Measurements from ENCODE around the gene HAAO. TPM values are rescaled to one million over a fixed set of nuclear protein-coding genes. Genes with fewer than 3 reads are reported as not detected.

The HAAO gene
- polyA plus RNA-seq, 1 experiment: 0.54 TPM

- Histone ChIP-seq H3K36me3 (ENCODE audit: control insufficient read depth, insufficient read depth, low read length) (no peaks in the 10 kb centered on the region), H3K27me3 (ENCODE audit: control insufficient read depth, insufficient read depth, low read length) (no peaks in the 10 kb centered on the region), H3K4me3 (ENCODE audit: low read depth, low read length) (no peak overlapping the region)
- peak; percentile 43; the same call in 1 of the 2 replicates for TF ChIP-seq CTCF (IDR thresholded peaks at IDR 0.05; ENCODE audit: insufficient read depth, low read depth, low read length)
- ChIA-PET POLR2A (interaction anchor here (0.6 kb wide), 1 partner anchor 205 kb away, joined by 7 read pairs; no protein-coding TSS in a partner anchor), CTCF (interaction anchor here (1.2 to 4.5 kb wide), 4 partner anchors 9 to 19 kb away, joined by 3 to 27 read pairs (median 11); no protein-coding TSS in a partner anchor)
- no peak for DNase-seq (ENCODE audit: low read depth)
Observed at GRCh38 chr2:42812899-42813479, 20.6 kb upstream of the HAAO start.

- peak overlapping the region; percentile 65 for H3K4me3 ChIP-seq (ENCODE audit: low read depth, low read length)
Observed at GRCh38 chr2:42810971-42811811, 18.8 kb upstream of the HAAO start.

DNA sequence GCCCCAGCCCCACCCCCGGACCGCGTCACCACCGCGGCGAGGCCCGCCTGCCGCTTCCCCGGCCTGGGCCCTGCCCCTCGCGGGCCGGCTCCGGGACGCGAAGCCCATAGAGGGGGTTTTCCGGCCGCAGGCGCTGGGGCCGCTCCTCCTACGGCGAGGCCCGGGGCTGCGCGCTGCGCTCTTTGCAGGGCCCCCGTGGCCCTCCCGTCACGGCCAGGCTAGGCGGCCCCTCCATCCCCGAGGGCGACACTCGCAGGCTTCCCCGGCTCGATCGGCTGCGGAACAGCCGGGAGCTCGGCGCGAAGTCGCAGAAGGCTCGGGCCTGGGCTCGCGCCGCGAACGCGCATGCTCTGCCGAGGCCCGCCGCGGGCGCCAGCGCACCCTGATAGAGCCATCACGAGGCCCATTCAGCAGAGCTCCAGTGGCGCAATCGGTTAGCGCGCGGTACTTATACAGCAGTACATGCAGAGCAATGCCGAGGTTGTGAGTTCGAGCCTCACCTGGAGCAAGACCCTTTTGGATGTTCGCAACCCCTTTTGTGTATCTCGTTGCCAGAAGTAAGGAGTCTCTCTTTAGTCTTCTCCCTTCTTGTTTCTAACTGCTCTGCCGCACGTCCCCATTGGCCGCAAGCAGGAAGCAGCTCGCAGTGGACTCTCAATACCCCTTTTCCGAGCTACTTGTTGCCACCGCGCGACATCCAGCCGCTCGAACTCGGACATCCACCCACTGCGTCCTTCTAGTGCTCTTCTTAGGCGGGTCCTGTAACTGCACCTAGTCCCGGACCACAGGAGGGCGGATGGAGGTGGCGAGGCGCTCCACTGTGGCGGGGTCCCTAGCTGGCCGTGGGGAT, 18.0 kb upstream of the HAAO start:
- POLR2A ChIA-PET: interaction anchor here (0.6 kb wide), 2 partner anchors 358 to 437 kb away, joined by 3 read pairs; no protein-coding TSS in a partner anchor

More at GRCh38 chr2:42810971-42811811, 18.8 kb upstream of the HAAO start:
- H3K36me3 ChIP-seq (ENCODE audit: control insufficient read depth, insufficient read depth, low read length): no peaks in the 10 kb centered on the region
- DNase-seq (ENCODE audit: low read depth): no peak
- POLR2A ChIA-PET: interaction anchor here (0.6 kb wide), 1 partner anchor 318 kb away, joined by 5 read pairs; the partner anchor contains the start of gene KCNG3
- CTCF ChIA-PET: interaction anchor here (0.9 to 4.5 kb wide), 4 partner anchors 8 to 17 kb away, joined by 3 to 27 read pairs (median 16); no protein-coding TSS in a partner anchor
- H3K27me3 ChIP-seq (ENCODE audit: control insufficient read depth, insufficient read depth, low read length): no peaks in the 10 kb centered on the region
- no peak for TF ChIP-seq CTCF (IDR thresholded peaks at IDR 0.05; ENCODE audit: insufficient read depth, low read depth, low read length)

DNA sequence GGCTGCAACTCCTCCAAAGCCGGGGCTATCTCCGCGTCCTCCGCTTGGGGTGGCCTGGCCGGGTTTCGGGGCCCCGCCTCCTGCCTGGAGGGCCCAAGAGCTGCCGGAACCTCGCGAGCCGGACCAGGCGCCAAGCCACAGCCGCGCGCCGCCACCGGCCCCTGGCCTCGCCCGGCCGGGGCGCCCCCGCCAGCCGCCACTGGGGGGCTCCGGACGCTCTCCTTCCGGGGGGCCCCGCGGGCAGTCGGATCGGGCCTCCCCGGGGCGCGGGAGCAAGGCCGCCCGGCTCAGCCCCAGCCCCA, 17.4 kb upstream of the HAAO start:
- Histone ChIP-seq H3K27me3 (ENCODE audit: control insufficient read depth, insufficient read depth, low read length) (no peaks in the 10 kb centered on the region; the same call in 1 of the 2 replicates), H3K36me3 (ENCODE audit: control insufficient read depth, insufficient read depth, low read length) (no peaks in the 10 kb centered on the region), H3K4me3 (ENCODE audit: low read depth, low read length) (peak overlapping the region; percentile 65)
- ChIA-PET CTCF (interaction anchor here (0.7 to 4.5 kb wide), 4 partner anchors 9 to 26 kb away, joined by 3 to 27 read pairs (median 8); no protein-coding TSS in a partner anchor), POLR2A (interaction anchor here (0.6 kb wide), 1 partner anchor 359 kb away, joined by 3 read pairs; no protein-coding TSS in a partner anchor)
- peak; percentile 35; the same call in 1 of the 2 replicates for TF ChIP-seq CTCF (IDR thresholded peaks at IDR 0.05; ENCODE audit: insufficient read depth, low read depth, low read length)
- DNase-seq (ENCODE audit: low read depth): no peak

More for the DNA sequence above, 18.0 kb upstream of the HAAO start:
- H3K4me3 ChIP-seq (ENCODE audit: low read depth, low read length): peak overlapping the region; percentile 65
- DNase-seq (ENCODE audit: low read depth): peak; percentile 87
- H3K36me3 ChIP-seq (ENCODE audit: control insufficient read depth, insufficient read depth, low read length): no peaks in the 10 kb centered on the region
- no peaks in the 10 kb centered on the region; the same call in 1 of the 2 replicates for H3K27me3 ChIP-seq (ENCODE audit: control insufficient read depth, insufficient read depth, low read length)
- no peak for TF ChIP-seq CTCF (IDR thresholded peaks at IDR 0.05; ENCODE audit: insufficient read depth, low read depth, low read length)
- CTCF ChIA-PET: interaction anchor here (0.7 to 4.5 kb wide), 4 partner anchors 9 to 27 kb away, joined by 3 to 27 read pairs (median 8); no protein-coding TSS in a partner anchor

Data from BJ (cell line).